Progenitor cell of endocrine pancreas (in vitro differentiated cells): ENCODE measurements around the gene DGKZ. TPM values are rescaled to one million over a fixed set of nuclear protein-coding genes. Genes with fewer than 3 reads are reported as not detected.
A peak's percentile ranks its signal among the peaks of the same experiment; 100 is the strongest.

Experiments
- DNase-seq: peaks from one replicate; pipeline ENCODE4 v3.0.0; 2021; ENCODE audit warnings: low spot score; ENCODE audit not compliant: unreplicated experiment
- H3K27ac Mint-ChIP-seq: 2 replicates; pipeline ENCODE4 v1.8.0; 2021; ENCODE audit warnings: mild to moderate bottlenecking, moderate library complexity, mixed read lengths
- H3K27me3 Mint-ChIP-seq: 2 replicates; pipeline ENCODE4 v1.8.0; 2021; ENCODE audit warnings: mixed read lengths
- H3K36me3 Mint-ChIP-seq: 2 replicates; pipeline ENCODE4 v1.8.0; 2022; ENCODE audit warnings: mixed read lengths; ENCODE audit not compliant: insufficient read depth
- H3K4me1 Mint-ChIP-seq: 2 replicates; pipeline ENCODE4 v1.8.0; 2021; ENCODE audit warnings: low read depth, mixed read lengths
- H3K4me3 Mint-ChIP-seq: 2 replicates; pipeline ENCODE4 v1.8.0; 2021; ENCODE audit warnings: low read depth, mild to moderate bottlenecking, moderate library complexity, mixed read lengths
- H3K9me3 Mint-ChIP-seq: 2 replicates; pipeline ENCODE4 v1.8.0; 2021; ENCODE audit warnings: low read depth, mixed read lengths
- total RNA-seq: library from RNA; stranded (reverse); gene quantifications from 2 replicates; pipeline ENCODE4 v1.2.1, GENCODE V29; 2021
- TF ChIP-seq, protein P1 (sequence below): fragments of 200-600 bp; sonication (generic); IDR thresholded peaks from one replicate; pipeline ENCODE4 v1.5.0; 2021; ENCODE audit warnings: antibody characterized with exemption, mild to moderate bottlenecking; ENCODE audit not compliant: unreplicated experiment

Gene DGKZ
- total RNA-seq, 1 donor from 2014 or later: 58.3 TPM

DNA sequence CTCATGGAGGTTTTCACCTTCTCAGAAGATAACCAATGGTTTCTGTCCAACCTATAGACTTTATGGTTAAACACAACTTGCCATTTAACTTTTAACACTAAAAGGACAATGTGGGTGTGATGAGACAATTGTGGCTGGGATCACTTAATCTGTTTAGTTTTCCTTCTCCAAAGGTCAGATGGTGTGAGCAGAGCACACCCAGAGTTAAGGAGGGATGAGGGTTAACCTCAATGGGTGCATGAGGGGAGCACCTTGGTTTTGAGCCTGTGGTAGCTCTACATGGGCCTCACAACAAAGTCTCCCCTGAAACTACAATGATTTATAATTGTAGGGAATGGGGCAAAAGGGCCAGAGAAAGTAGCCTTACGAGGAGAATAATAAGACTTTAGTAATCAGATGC is 73.2 kb downstream of the DGKZ start:
- no peak overlapping the region for H3K4me3 Mint-ChIP-seq
- DNase-seq: no peak
- TF ChIP-seq, protein P1, sequence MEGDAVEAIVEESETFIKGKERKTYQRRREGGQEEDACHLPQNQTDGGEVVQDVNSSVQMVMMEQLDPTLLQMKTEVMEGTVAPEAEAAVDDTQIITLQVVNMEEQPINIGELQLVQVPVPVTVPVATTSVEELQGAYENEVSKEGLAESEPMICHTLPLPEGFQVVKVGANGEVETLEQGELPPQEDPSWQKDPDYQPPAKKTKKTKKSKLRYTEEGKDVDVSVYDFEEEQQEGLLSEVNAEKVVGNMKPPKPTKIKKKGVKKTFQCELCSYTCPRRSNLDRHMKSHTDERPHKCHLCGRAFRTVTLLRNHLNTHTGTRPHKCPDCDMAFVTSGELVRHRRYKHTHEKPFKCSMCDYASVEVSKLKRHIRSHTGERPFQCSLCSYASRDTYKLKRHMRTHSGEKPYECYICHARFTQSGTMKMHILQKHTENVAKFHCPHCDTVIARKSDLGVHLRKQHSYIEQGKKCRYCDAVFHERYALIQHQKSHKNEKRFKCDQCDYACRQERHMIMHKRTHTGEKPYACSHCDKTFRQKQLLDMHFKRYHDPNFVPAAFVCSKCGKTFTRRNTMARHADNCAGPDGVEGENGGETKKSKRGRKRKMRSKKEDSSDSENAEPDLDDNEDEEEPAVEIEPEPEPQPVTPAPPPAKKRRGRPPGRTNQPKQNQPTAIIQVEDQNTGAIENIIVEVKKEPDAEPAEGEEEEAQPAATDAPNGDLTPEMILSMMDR: no peak
- peaks cover 18% of the 10 kb centered on the region for H3K36me3 Mint-ChIP-seq
- H3K27ac Mint-ChIP-seq: no peak overlapping the region
- H3K27me3 Mint-ChIP-seq: no peaks in the 10 kb centered on the region
- no peaks in the 10 kb centered on the region for H3K9me3 Mint-ChIP-seq
- peaks cover 6% of the 10 kb centered on the region for H3K4me1 Mint-ChIP-seq

GRCh38 chr11:46421257-46421880 is 74.1 kb downstream of the DGKZ start:
- H3K27me3 Mint-ChIP-seq: no peaks in the 10 kb centered on the region
- DNase-seq: no peak
- H3K36me3 Mint-ChIP-seq: peaks cover 14% of the 10 kb centered on the region
- no peak overlapping the region for H3K4me3 Mint-ChIP-seq
- TF ChIP-seq, protein P1: no peak
- H3K9me3 Mint-ChIP-seq: no peaks in the 10 kb centered on the region
- H3K4me1 Mint-ChIP-seq: peaks cover 6% of the 10 kb centered on the region
- H3K27ac Mint-ChIP-seq: no peak overlapping the region

GRCh38 chr11:46422588-46422987 is 75.3 kb downstream of the DGKZ start:
- Mint-ChIP-seq H3K27me3 (no peaks in the 10 kb centered on the region), H3K36me3 (peaks cover 16% of the 10 kb centered on the region), H3K27ac (peak overlapping the region; percentile 6), H3K4me1 (peaks cover 6% of the 10 kb centered on the region), H3K4me3 (no peak overlapping the region), H3K9me3 (no peaks in the 10 kb centered on the region)
- TF ChIP-seq, protein P1: no peak
- DNase-seq: no peak

DNA sequence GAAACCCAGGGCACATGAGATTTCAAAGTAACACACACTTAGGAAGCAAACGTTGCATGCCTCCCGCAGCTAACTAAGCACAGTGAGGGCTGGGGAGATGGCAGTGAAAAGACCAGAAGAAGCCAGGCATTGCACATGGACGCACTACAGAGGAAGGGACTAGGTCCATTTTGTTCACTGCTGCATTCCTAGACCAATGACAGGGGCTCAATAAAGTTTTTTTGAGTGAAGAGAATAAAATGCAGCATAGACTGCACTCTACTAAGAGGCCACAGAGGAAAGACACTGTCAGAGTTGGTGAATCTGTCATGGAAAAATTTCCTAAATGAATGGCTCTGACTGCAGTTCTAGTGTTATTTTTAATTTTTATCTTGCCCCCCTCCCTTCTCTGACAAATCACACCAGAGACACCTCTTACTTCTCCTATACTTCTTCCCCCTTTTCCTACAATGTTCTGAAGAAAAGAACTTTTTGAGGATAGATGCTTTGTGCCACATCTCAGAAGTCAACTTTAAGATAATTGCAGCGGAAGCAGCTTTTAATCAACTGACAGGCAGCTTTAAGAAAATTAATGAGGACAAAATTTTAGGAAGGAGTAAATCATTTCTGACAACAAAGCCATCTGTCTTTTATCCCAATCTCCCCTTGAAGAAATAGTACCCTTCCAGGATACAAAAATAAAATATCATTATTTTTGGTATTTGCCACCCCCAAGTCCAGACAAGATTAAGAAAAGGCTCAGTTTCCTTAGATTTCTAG is 79.1 kb downstream of the DGKZ start:
- no peaks in the 10 kb centered on the region for H3K9me3 Mint-ChIP-seq
- H3K4me1 Mint-ChIP-seq: peaks cover 3% of the 10 kb centered on the region
- TF ChIP-seq, protein P1: no peak
- peaks cover 17% of the 10 kb centered on the region for H3K36me3 Mint-ChIP-seq
- DNase-seq: no peak
- H3K4me3 Mint-ChIP-seq: no peak overlapping the region
- no peak overlapping the region for H3K27ac Mint-ChIP-seq
- no peaks in the 10 kb centered on the region for H3K27me3 Mint-ChIP-seq

GRCh38 chr11:46427364-46427763 is 80.1 kb downstream of the DGKZ start:
- TF ChIP-seq, protein P1: no peak
- Mint-ChIP-seq H3K36me3 (peaks cover 14% of the 10 kb centered on the region), H3K9me3 (no peaks in the 10 kb centered on the region), H3K4me3 (no peak overlapping the region), H3K27me3 (no peaks in the 10 kb centered on the region), H3K4me1 (peaks cover 3% of the 10 kb centered on the region), H3K27ac (no peak overlapping the region)
- DNase-seq: no peak
